Endothelial cell of umbilical vein (primary cell): ENCODE measurements around the gene KDM3A. TPM values are rescaled to one million over a fixed set of nuclear protein-coding genes. Genes with fewer than 3 reads are reported as not detected.

Source experiments
- BruUV-seq: library from RNA; stranded (reverse); fragments of 400-500 nt; replicated peaks from 2 replicates; lab custom pipeline; 2021; lab: Mats Ljungman, UMichigan
- CTCF ChIA-PET: fragments of 300-600, 350-600 bp; sonication (Branson Sonifier 250); formaldehyde crosslinking; loops from one replicate; lab custom pipeline; 2021; ENCODE audit warnings: antibody characterized with exemption, inconsistent platforms; lab: Charles Lee
- POLR2A ChIA-PET: fragments of 300-600, 350-600 bp; sonication (Branson Sonifier 250); formaldehyde crosslinking; loops from one replicate; lab custom pipeline; 2021; ENCODE audit warnings: antibody characterized with exemption, inconsistent platforms; lab: Charles Lee
- DNase-seq: peaks from one replicate; pipeline ENCODE4 v3.0.0-alpha.2; 2011; ENCODE audit warnings: low read depth, low spot score
- FAIRE-seq: peaks from 2 replicates; lab custom pipeline; 2011; peaks lifted over from hg19 to GRCh38; lab: Jason Lieb, UNC
- H2AFZ ChIP-seq: 2 replicates; pipeline ENCODE4 v1.6.0; 2012; ENCODE audit warnings: low read depth, low read length, control low read depth, inconsistent platforms
- H3K27ac ChIP-seq: 2 replicates; pipeline ENCODE4 v1.5.1; 2011; ENCODE audit warnings: low read depth, mild to moderate bottlenecking, control low read depth, low read length, moderate library complexity; ENCODE audit not compliant: insufficient read depth
- H3K27me3 ChIP-seq, 2 experiments: 2 replicates each; pipeline versions ENCODE4 v1.6.0 to v1.6.1; 2011; ENCODE audit warnings: low read length in 2 of 2, mixed read lengths in 1 of 2; ENCODE audit not compliant: control insufficient read depth in 2 of 2, insufficient read depth in 2 of 2
- H3K36me3 ChIP-seq, 2 experiments: 2 replicates in 1 of 2; 3 replicates in 1 of 2; pipeline ENCODE4 v1.5.1; 2011; ENCODE audit warnings: low read length in 2 of 2, mild to moderate bottlenecking in 1 of 2, moderate library complexity in 1 of 2; ENCODE audit not compliant: control insufficient read depth in 2 of 2, insufficient read depth in 2 of 2; ENCODE audit errors: extremely low read depth in 1 of 2
- H3K4me1 ChIP-seq: 3 replicates; pipeline ENCODE4 v1.5.1; 2011; ENCODE audit warnings: mild to moderate bottlenecking, low read length; ENCODE audit not compliant: control insufficient read depth, insufficient read depth; ENCODE audit errors: extremely low read depth
- H3K4me2 ChIP-seq: 2 replicates; pipeline ENCODE4 v1.6.1; 2011; ENCODE audit warnings: low read length, control low read depth, mixed read lengths; ENCODE audit not compliant: insufficient read depth
- H3K4me3 ChIP-seq, 3 experiments: fragments of 200-600 bp in 1 of 3; sonication (generic), shearing (Covaris generic) in 1 of 3; replicated peaks in 1 of 3; 2 replicates each; pipeline ENCODE4 v1.5.1; 2011 to 2016; ENCODE audit warnings: control low read depth in 3 of 3, low read length in 3 of 3, mild to moderate bottlenecking in 2 of 3, inconsistent platforms in 1 of 3, low read depth in 1 of 3, moderate library complexity in 1 of 3; ENCODE audit not compliant: insufficient read depth in 1 of 3
- H3K79me2 ChIP-seq: 2 replicates; pipeline ENCODE4 v1.6.0; 2012; ENCODE audit warnings: low read length, inconsistent platforms; ENCODE audit not compliant: control insufficient read depth, insufficient read depth
- H3K9ac ChIP-seq: replicated peaks from 2 replicates; pipeline ENCODE3; 2011; ENCODE audit warnings: low read length, control low read depth; ENCODE audit not compliant: insufficient read depth; ENCODE audit errors: extremely low read depth
- H3K9me1 ChIP-seq: replicated peaks from 3 replicates; pipeline ENCODE4 v1.6.0; 2011; ENCODE audit warnings: mild to moderate bottlenecking, low read length; ENCODE audit not compliant: control insufficient read depth, insufficient read depth; ENCODE audit errors: extremely low read depth
- H3K9me3 ChIP-seq: replicated peaks from 2 replicates; pipeline ENCODE4 v1.5.1; 2012; ENCODE audit warnings: low read length, inconsistent platforms; ENCODE audit not compliant: control insufficient read depth, insufficient read depth
- H4K20me1 ChIP-seq: replicated peaks from 2 replicates; pipeline ENCODE3; 2011; ENCODE audit warnings: mild to moderate bottlenecking, low read length; ENCODE audit not compliant: control insufficient read depth, insufficient read depth; ENCODE audit errors: extremely low read depth
- EZH2 ChIP-seq: IDR thresholded peaks from 2 replicates; pipeline ENCODE4 v1.6.1; 2012; ENCODE audit warnings: borderline replicate concordance, low read depth, mild to moderate bottlenecking, moderate library complexity, low read length, inconsistent platforms; ENCODE audit not compliant: severe bottlenecking
- FOS ChIP-seq: IDR thresholded peaks from 2 replicates; pipeline ENCODE4 v1.6.1; 2011; ENCODE audit warnings: mild to moderate bottlenecking, low read length, moderate library complexity, borderline replicate concordance; ENCODE audit not compliant: insufficient read depth
- GATA2 ChIP-seq: IDR thresholded peaks from 2 replicates; pipeline ENCODE4 v1.7.0; 2011; ENCODE audit warnings: low read depth, mild to moderate bottlenecking, moderate library complexity, mixed read lengths, low read length; ENCODE audit not compliant: insufficient read length, insufficient read depth
- JUN ChIP-seq: IDR thresholded peaks from 2 replicates; pipeline ENCODE4 v1.6.1; 2011; ENCODE audit warnings: borderline replicate concordance, low read depth; ENCODE audit not compliant: insufficient read length, insufficient read depth
- POLR2A ChIP-seq: IDR thresholded peaks from 2 replicates; pipeline ENCODE4 v1.6.1; 2012; ENCODE audit warnings: low read depth, mild to moderate bottlenecking, control low read depth, low read length
- POLR2AphosphoS5 ChIP-seq: IDR thresholded peaks from 2 replicates; pipeline ENCODE4 v1.6.1; 2012; ENCODE audit warnings: low read depth, mild to moderate bottlenecking, control low read depth, low read length, moderate library complexity; ENCODE audit not compliant: insufficient read depth
- dilution Hi-C: fragments of 300-500 bp; cut with MboI; formaldehyde crosslinking; loops from one replicate; pipeline ENCODE4 v1.15.0; 2019; ENCODE audit warnings: low sequenced_read_pairs; ENCODE audit not compliant: extremely low pct_ligation_motif_present
- intact Hi-C: fragments of 100-400 bp; cut with micrococcal nuclease; formaldehyde crosslinking; loops from one replicate; pipeline ENCODE4 v1.10.0; 2022
- polyA plus RNA-seq, 4 experiments: library from polyadenylated mRNA; depleted of rRNA in 3 of 4; stranded (reverse) in 3 of 4; unstranded in 1 of 4; fragments of >200 nt; gene quantifications; 2 replicates each; pipeline versions ENCODE4 v1.2.1 to v1.2.3, GENCODE V29; 2011 to 2012; ENCODE audit warnings: missing spikeins in 1 of 4
- total RNA-seq: library from RNA; stranded (reverse); gene quantifications from 2 replicates; pipeline ENCODE4 v1.2.3, GENCODE V29; 2021
- TF ChIP-seq, protein P1 (sequence below), 2 donors: IDR thresholded peaks; 1 replicate in 1 of 2; 2 replicates in 1 of 2; pipeline ENCODE4 v1.5.1; 2011; ENCODE audit warnings: low read length in 2 of 2, mild to moderate bottlenecking in 2 of 2, moderate library complexity in 2 of 2, control low read depth in 1 of 2, inconsistent platforms in 1 of 2, low read depth in 1 of 2; ENCODE audit not compliant: insufficient read depth in 1 of 2; ENCODE audit errors: extremely low read depth in 1 of 2

The KDM3A gene
- total and polyA plus RNA-seq, 2 donors (not counting 3 experiments of a cell fraction or from before 2014, with no cell fraction given): 13.5 to 29.5 TPM

DNA sequence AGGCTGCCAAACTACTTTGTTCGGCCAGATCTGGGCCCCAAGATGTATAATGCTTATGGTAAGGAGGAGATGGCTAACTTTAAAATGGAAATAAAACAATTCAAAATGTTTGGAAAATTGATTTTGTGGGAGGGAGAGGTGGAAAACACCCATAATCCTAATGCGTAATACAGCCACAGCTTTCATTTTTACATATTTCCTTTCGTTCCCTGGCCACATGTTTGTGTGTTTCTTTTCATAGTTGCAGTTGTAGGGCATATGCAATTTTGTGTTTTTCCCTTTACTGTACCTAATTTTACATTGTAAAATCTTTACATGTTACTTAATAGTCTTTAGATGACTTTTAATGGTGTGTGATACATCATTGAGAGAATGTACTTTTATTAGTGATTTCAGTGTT lies 44.6 kb downstream of the KDM3A start:
- no peaks in the 10 kb centered on the region for H3K9me1 ChIP-seq
- intact Hi-C loops: loop anchor here (5.0 kb wide), 1 partner anchor 136 kb away; the partner anchor contains the start of gene RNF103
- CTCF ChIA-PET: no interaction called here
- no TSS peak for BruUV-seq
- no peak overlapping the region for H3K27ac ChIP-seq
- TF ChIP-seq EZH2: no peak
- no peak for TF ChIP-seq POLR2A
- no peak for TF ChIP-seq FOS
- no peak for TF ChIP-seq POLR2AphosphoS5
- no peak for TF ChIP-seq GATA2
- TF ChIP-seq, protein P1, sequence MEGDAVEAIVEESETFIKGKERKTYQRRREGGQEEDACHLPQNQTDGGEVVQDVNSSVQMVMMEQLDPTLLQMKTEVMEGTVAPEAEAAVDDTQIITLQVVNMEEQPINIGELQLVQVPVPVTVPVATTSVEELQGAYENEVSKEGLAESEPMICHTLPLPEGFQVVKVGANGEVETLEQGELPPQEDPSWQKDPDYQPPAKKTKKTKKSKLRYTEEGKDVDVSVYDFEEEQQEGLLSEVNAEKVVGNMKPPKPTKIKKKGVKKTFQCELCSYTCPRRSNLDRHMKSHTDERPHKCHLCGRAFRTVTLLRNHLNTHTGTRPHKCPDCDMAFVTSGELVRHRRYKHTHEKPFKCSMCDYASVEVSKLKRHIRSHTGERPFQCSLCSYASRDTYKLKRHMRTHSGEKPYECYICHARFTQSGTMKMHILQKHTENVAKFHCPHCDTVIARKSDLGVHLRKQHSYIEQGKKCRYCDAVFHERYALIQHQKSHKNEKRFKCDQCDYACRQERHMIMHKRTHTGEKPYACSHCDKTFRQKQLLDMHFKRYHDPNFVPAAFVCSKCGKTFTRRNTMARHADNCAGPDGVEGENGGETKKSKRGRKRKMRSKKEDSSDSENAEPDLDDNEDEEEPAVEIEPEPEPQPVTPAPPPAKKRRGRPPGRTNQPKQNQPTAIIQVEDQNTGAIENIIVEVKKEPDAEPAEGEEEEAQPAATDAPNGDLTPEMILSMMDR (IDR thresholded peaks at IDR 0.05; ENCODE audit: extremely low read depth in 1 of 2, insufficient read depth in 1 of 2, low read depth in 1 of 2, low read length in 2 of 2): no peak
- TF ChIP-seq JUN: no peak
- no peak overlapping the region for H3K4me2 ChIP-seq
- H3K4me3 ChIP-seq: no peak overlapping the region
- DNase-seq (no peak), FAIRE-seq (no peak)
- no peaks in the 10 kb centered on the region for H3K4me1 ChIP-seq
- no peaks in the 10 kb centered on the region for H3K79me2 ChIP-seq
- no peaks in the 10 kb centered on the region for H3K9me3 ChIP-seq
- no peaks in the 10 kb centered on the region for H3K27me3 ChIP-seq
- dilution Hi-C loops: no loop called here
- peaks cover 36 to 43% of the 10 kb centered on the region in 2 experiments for H3K36me3 ChIP-seq
- H2AFZ ChIP-seq: no peak overlapping the region
- no peaks in the 10 kb centered on the region for H4K20me1 ChIP-seq
- no peak overlapping the region for H3K9ac ChIP-seq
- POLR2A ChIA-PET: no interaction called here
